ENCODE measurements around the gene SLC25A44. TPM values are rescaled to one million over a fixed set of nuclear protein-coding genes. Genes with fewer than 3 reads are reported as not detected.

SLC25A44 gene
- total and polyA plus RNA-seq, 4 donors, result 8.6 to 18.6 (median 12.9) TPM

GRCh38 chr1:156150333-156151011 is 43.4 kb upstream of the SLC25A44 start:
- ATAC-seq (ENCODE audit: low FRiP score), result no peak

GRCh38 chr1:156151093-156151688 is 42.7 kb upstream of the SLC25A44 start:
- H3K27me3 ChIP-seq (ENCODE audit: control insufficient read depth in 1 of 2, insufficient read depth in 2 of 2, low read length in 1 of 2), result no peaks in the 10 kb centered on the region
- H3K27ac ChIP-seq (ENCODE audit: low read depth in 1 of 2, low read length in 2 of 2), result peak overlapping the region in 1 of 2 donors; percentile 50
- H3K36me3 ChIP-seq (ENCODE audit: control insufficient read depth in 1 of 2, insufficient read depth in 2 of 2, low read length in 1 of 2), result no peaks in the 10 kb centered on the region
- no peak overlapping the region for H3K4me3 ChIP-seq (ENCODE audit: low read length in 2 of 2)
- peak in 1 of 2 donors; percentile 73 for DNase-seq
- 30 to 40% methylated on average over 6 of the region's 6 CpGs for WGBS, 2 donors
- no peak for ATAC-seq (ENCODE audit: low FRiP score)
- H3K4me1 ChIP-seq (ENCODE audit: control insufficient read depth in 1 of 2, insufficient read depth in 2 of 2, low read length in 2 of 2), result no peaks in the 10 kb centered on the region
- H3K9me3 ChIP-seq (ENCODE audit: control insufficient read depth, low read length), result no peaks in the 10 kb centered on the region
- intact Hi-C loops (cut with DNase I), result no loop called here

More at GRCh38 chr1:156150333-156151011, 43.4 kb upstream of the SLC25A44 start:
- Histone ChIP-seq H3K4me1 (ENCODE audit: control insufficient read depth in 1 of 2, insufficient read depth in 2 of 2, low read length in 2 of 2) (no peaks in the 10 kb centered on the region), H3K36me3 (ENCODE audit: control insufficient read depth in 1 of 2, insufficient read depth in 2 of 2, low read length in 1 of 2) (no peaks in the 10 kb centered on the region), H3K27ac (ENCODE audit: low read depth in 1 of 2, low read length in 2 of 2) (no peak overlapping the region), H3K4me3 (ENCODE audit: low read length in 2 of 2) (no peak overlapping the region), H3K9me3 (ENCODE audit: control insufficient read depth, low read length) (no peaks in the 10 kb centered on the region), H3K27me3 (ENCODE audit: control insufficient read depth in 1 of 2, insufficient read depth in 2 of 2, low read length in 1 of 2) (no peaks in the 10 kb centered on the region)
- WGBS, 2 donors, result 50 to 59% methylated on average over 10 of the region's 10 CpGs
- intact Hi-C loops (cut with DNase I), result no loop called here
- DNase-seq, result peak in 1 of 2 donors; percentile 80

GRCh38 chr1:156152628-156153027 is 41.3 kb upstream of the SLC25A44 start:
- no peak overlapping the region for H3K4me3 ChIP-seq (ENCODE audit: low read length in 2 of 2)
- intact Hi-C loops (cut with DNase I), result no loop called here
- WGBS, 2 donors, result 74 to 77% methylated on average over 5 of the region's 5 CpGs
- ATAC-seq (ENCODE audit: low FRiP score), result no peak
- no peaks in the 10 kb centered on the region for H3K9me3 ChIP-seq (ENCODE audit: control insufficient read depth, low read length)
- peak in 1 of 2 donors; percentile 66 for DNase-seq
- H3K27ac ChIP-seq (ENCODE audit: low read depth in 1 of 2, low read length in 2 of 2), result no peak overlapping the region
- H3K27me3 ChIP-seq (ENCODE audit: control insufficient read depth in 1 of 2, insufficient read depth in 2 of 2, low read length in 1 of 2), result no peaks in the 10 kb centered on the region
- H3K4me1 ChIP-seq (ENCODE audit: control insufficient read depth in 1 of 2, insufficient read depth in 2 of 2, low read length in 2 of 2), result no peaks in the 10 kb centered on the region
- H3K36me3 ChIP-seq (ENCODE audit: control insufficient read depth in 1 of 2, insufficient read depth in 2 of 2, low read length in 1 of 2), result no peaks in the 10 kb centered on the region

DNA sequence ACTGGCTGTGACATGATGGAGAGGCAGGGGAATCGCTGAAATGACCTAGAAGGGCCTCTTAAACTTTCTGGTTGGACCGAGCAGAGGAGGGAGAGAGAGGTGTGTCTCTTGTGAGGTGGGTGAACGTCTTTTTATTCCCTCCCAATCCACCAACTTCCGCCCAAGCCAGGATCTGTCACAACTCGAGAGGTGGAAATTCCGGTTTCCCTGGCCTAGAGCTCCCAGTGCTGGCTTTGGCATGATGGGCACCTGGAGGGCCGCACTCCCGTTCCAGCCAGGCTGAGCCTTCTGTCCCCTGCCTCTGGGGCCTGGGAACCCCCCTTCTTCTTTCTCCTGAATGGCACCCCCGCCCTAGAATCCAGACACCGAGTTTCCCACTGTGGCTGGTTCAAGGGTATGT is 40.5 kb upstream of the SLC25A44 start, which contains the start of gene SEMA4A:
TSS of gene SEMA4A (plus strand) at position 224 of the 400 bp plus-strand sequence. CDS start 994 bp downstream, outside the sequence.
- Histone ChIP-seq H3K4me1 (ENCODE audit: control insufficient read depth in 1 of 2, insufficient read depth in 2 of 2, low read length in 2 of 2) (no peaks in the 10 kb centered on the region), H3K27ac (ENCODE audit: low read depth in 1 of 2, low read length in 2 of 2) (no peak within 1 kb of the TSS), H3K4me3 (ENCODE audit: low read length in 2 of 2) (no peak within 1 kb of the TSS), H3K9me3 (ENCODE audit: control insufficient read depth, low read length) (no peaks in the 10 kb centered on the region), H3K27me3 (ENCODE audit: control insufficient read depth in 1 of 2, insufficient read depth in 2 of 2, low read length in 1 of 2) (no peaks in the 10 kb centered on the region), H3K36me3 (ENCODE audit: control insufficient read depth in 1 of 2, insufficient read depth in 2 of 2, low read length in 1 of 2) (no peaks in the 10 kb centered on the region)
- intact Hi-C loops (cut with DNase I), result no loop called here
- DNase-seq, result no peak
- 87 to 88% methylated on average over 10 of the region's 10 CpGs for WGBS, 2 donors
- ATAC-seq (ENCODE audit: low FRiP score), result no peak

- intact Hi-C loops (cut with DNase I), result no loop called here
- H3K27ac ChIP-seq (ENCODE audit: low read depth in 1 of 2, low read length in 2 of 2), result no peak overlapping the region
- no peaks in the 10 kb centered on the region for H3K27me3 ChIP-seq (ENCODE audit: control insufficient read depth in 1 of 2, insufficient read depth in 2 of 2, low read length in 1 of 2)
- WGBS, 2 donors, result 78 to 80% methylated on average over 11 of the region's 11 CpGs
- H3K36me3 ChIP-seq (ENCODE audit: control insufficient read depth in 1 of 2, insufficient read depth in 2 of 2, low read length in 1 of 2), result no peaks in the 10 kb centered on the region
- peak in 1 of 2 donors; percentile 73 for DNase-seq
- H3K4me1 ChIP-seq (ENCODE audit: control insufficient read depth in 1 of 2, insufficient read depth in 2 of 2, low read length in 2 of 2), result no peaks in the 10 kb centered on the region
- no peaks in the 10 kb centered on the region for H3K9me3 ChIP-seq (ENCODE audit: control insufficient read depth, low read length)
- ATAC-seq (ENCODE audit: low FRiP score), result no peak
- no peak overlapping the region for H3K4me3 ChIP-seq (ENCODE audit: low read length in 2 of 2)
These were observed 39.6 kb upstream of the SLC25A44 start for GRCh38 chr1:156154317-156154749.

DNA sequence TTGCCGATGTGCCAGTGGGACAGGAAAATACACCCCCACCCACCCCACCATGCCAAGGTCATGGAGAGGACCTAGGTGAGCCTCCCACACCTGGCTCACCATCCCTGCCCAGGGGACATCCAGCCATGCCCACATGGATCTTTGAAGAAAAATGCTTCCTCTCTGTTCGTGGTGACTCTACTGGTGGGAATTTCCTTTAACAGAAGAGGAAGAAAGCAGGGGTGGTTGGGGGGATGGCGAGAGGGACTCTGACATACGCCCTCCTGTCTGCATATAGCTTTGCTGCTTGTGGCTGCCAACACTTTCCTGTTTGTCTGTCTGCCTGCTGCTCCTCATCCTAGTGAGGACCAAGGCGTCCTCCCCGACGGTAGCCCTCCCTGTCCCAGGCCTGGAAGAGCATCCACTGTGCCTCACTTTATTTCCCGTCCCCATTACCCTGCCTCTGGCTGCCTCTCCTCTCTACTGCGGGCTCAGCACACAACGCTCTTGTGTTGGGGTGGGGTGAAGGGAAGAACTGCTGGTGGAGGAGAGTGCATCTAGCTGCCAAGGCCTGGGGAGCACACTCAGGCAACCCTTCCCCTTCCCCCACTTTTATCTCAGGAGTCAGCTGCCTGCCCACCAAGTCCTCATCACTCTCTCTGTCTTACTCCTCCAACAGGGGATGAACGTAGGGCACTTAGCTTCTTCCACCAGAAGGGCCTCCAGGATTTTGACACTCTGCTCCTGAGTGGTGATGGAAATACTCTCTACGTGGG is 38.0 kb upstream of the SLC25A44 start:
- Histone ChIP-seq H3K4me1 (ENCODE audit: control insufficient read depth in 1 of 2, insufficient read depth in 2 of 2, low read length in 2 of 2) (no peaks in the 10 kb centered on the region), H3K36me3 (ENCODE audit: control insufficient read depth in 1 of 2, insufficient read depth in 2 of 2, low read length in 1 of 2) (no peaks in the 10 kb centered on the region), H3K9me3 (ENCODE audit: control insufficient read depth, low read length) (no peaks in the 10 kb centered on the region), H3K4me3 (ENCODE audit: low read length in 2 of 2) (no peak overlapping the region), H3K27me3 (ENCODE audit: control insufficient read depth in 1 of 2, insufficient read depth in 2 of 2, low read length in 1 of 2) (no peaks in the 10 kb centered on the region), H3K27ac (ENCODE audit: low read depth in 1 of 2, low read length in 2 of 2) (no peak overlapping the region)
- intact Hi-C loops (cut with DNase I), result no loop called here
- 78 to 80% methylated on average over 12 of the region's 12 CpGs for WGBS, 2 donors
- ATAC-seq (ENCODE audit: low FRiP score) (no peak), DNase-seq (no peak)

- Histone ChIP-seq H3K4me3 (ENCODE audit: low read length in 2 of 2) (no peak overlapping the region), H3K27me3 (ENCODE audit: control insufficient read depth in 1 of 2, insufficient read depth in 2 of 2, low read length in 1 of 2) (no peaks in the 10 kb centered on the region), H3K27ac (ENCODE audit: low read depth in 1 of 2, low read length in 2 of 2) (no peak overlapping the region), H3K36me3 (ENCODE audit: control insufficient read depth in 1 of 2, insufficient read depth in 2 of 2, low read length in 1 of 2) (no peaks in the 10 kb centered on the region), H3K4me1 (ENCODE audit: control insufficient read depth in 1 of 2, insufficient read depth in 2 of 2, low read length in 2 of 2) (no peaks in the 10 kb centered on the region), H3K9me3 (ENCODE audit: control insufficient read depth, low read length) (no peaks in the 10 kb centered on the region)
- intact Hi-C loops (cut with DNase I), result no loop called here
- DNase-seq (no peak), ATAC-seq (ENCODE audit: low FRiP score) (no peak)
- 91 to 94% methylated on average over 3 of the region's 3 CpGs for WGBS, 2 donors
These were observed 36.4 kb upstream of the SLC25A44 start for GRCh38 chr1:156157506-156157905.

DNA sequence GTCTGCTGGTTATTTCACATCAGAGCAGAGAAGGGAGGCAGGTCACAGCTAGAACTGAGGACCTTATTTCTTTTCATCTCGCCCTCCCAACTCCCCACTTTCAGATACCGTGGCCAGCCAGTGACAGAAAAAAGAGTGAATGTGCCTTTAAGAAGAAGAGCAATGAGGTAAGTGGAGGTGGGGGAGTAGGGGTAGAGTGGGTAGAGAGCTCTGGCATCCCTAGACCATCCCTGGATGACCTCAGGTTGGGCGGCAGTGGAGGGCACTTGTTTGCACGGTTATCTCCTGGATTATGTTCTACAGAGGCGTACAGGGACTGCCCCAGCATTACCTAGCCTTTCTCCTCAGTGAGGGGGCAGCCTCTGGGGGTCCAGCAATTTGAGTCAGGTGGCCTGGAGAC is 35.9 kb upstream of the SLC25A44 start:
- intact Hi-C loops (cut with DNase I), result no loop called here
- Histone ChIP-seq H3K27me3 (ENCODE audit: control insufficient read depth in 1 of 2, insufficient read depth in 2 of 2, low read length in 1 of 2) (no peaks in the 10 kb centered on the region), H3K9me3 (ENCODE audit: control insufficient read depth, low read length) (no peaks in the 10 kb centered on the region), H3K27ac (ENCODE audit: low read depth in 1 of 2, low read length in 2 of 2) (no peak overlapping the region), H3K4me1 (ENCODE audit: control insufficient read depth in 1 of 2, insufficient read depth in 2 of 2, low read length in 2 of 2) (no peaks in the 10 kb centered on the region), H3K36me3 (ENCODE audit: control insufficient read depth in 1 of 2, insufficient read depth in 2 of 2, low read length in 1 of 2) (no peaks in the 10 kb centered on the region), H3K4me3 (ENCODE audit: low read length in 2 of 2) (no peak overlapping the region)
- DNase-seq (no peak), ATAC-seq (ENCODE audit: low FRiP score) (no peak)
- WGBS, 2 donors, result 86 to 89% methylated on average over 5 of the region's 5 CpGs
